ENCODE measurements around the gene UGT1A3.

UGT1A3 gene

GRCh38 chr2:233814056-233814835 is 85.4 kb downstream of the UGT1A3 start:
- POLR2A ChIA-PET: no interaction called here
- TF ChIP-seq, protein P1, sequence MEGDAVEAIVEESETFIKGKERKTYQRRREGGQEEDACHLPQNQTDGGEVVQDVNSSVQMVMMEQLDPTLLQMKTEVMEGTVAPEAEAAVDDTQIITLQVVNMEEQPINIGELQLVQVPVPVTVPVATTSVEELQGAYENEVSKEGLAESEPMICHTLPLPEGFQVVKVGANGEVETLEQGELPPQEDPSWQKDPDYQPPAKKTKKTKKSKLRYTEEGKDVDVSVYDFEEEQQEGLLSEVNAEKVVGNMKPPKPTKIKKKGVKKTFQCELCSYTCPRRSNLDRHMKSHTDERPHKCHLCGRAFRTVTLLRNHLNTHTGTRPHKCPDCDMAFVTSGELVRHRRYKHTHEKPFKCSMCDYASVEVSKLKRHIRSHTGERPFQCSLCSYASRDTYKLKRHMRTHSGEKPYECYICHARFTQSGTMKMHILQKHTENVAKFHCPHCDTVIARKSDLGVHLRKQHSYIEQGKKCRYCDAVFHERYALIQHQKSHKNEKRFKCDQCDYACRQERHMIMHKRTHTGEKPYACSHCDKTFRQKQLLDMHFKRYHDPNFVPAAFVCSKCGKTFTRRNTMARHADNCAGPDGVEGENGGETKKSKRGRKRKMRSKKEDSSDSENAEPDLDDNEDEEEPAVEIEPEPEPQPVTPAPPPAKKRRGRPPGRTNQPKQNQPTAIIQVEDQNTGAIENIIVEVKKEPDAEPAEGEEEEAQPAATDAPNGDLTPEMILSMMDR (IDR thresholded peaks at IDR 0.05; ENCODE audit: control extremely low read depth, extremely low read depth, low read depth, missing control alignments): no peak
- CTCF ChIA-PET: interaction anchor here (0.9 to 1.3 kb wide), 3 partner anchors 10 to 18 kb away, joined by 3 to 4 read pairs (median 3); no protein-coding TSS in a partner anchor
- no peak for DNase-seq (ENCODE audit: extremely low spot score)

GRCh38 chr2:233815861-233816260 is 87.0 kb downstream of the UGT1A3 start:
- TF ChIP-seq, protein P1 (IDR thresholded peaks at IDR 0.05; ENCODE audit: control extremely low read depth, extremely low read depth, low read depth, missing control alignments): no peak
- no peak for DNase-seq (ENCODE audit: extremely low spot score)
- POLR2A ChIA-PET: no interaction called here
- CTCF ChIA-PET: no interaction called here

DNA sequence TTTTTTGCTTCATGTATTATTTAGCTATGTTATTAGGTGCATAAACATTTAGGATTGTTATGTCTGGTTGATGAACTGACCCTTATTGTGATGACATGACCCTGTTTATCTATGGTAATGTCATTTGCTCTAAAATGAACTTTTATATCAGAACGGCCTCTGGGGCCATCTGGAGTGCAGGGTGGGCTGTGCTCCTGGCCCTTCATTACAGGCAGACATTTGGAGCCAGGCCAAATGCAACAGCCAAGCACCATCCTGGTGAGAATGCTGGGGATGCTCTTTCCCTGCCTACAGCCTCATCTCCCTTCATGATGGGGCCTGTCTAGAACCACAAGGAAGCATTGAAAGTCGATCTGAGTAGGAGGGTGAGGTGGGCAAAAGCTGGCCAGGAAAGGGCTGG is 87.5 kb downstream of the UGT1A3 start:
- ChIA-PET POLR2A (no interaction called here), CTCF (no interaction called here)
- TF ChIP-seq, protein P1 (IDR thresholded peaks at IDR 0.05; ENCODE audit: control extremely low read depth, extremely low read depth, low read depth, missing control alignments): no peak
- no peak for DNase-seq (ENCODE audit: extremely low spot score)

DNA sequence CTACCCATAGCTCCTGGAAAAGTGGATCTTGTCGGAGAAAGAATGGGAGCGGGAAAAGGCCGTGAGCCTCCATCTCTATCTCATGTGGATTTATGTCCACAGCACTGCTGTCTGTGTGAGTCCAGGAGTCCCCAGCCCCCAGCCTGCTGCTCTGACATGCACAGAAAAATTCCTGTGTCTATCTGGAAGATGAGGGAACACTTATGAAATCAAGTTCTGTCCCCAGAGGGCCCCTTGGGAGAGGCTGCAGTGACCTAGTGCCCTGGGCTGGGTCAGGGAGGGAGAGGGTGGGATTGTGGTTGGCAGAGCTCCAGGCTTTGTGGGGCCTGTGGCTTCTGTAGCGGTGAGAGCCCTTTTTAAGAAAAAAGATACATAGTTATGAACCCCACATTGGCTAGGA is 87.9 kb downstream of the UGT1A3 start:
- POLR2A ChIA-PET: no interaction called here
- CTCF ChIA-PET: no interaction called here
- TF ChIP-seq, protein P1 (IDR thresholded peaks at IDR 0.05; ENCODE audit: control extremely low read depth, extremely low read depth, low read depth, missing control alignments): no peak

DNA sequence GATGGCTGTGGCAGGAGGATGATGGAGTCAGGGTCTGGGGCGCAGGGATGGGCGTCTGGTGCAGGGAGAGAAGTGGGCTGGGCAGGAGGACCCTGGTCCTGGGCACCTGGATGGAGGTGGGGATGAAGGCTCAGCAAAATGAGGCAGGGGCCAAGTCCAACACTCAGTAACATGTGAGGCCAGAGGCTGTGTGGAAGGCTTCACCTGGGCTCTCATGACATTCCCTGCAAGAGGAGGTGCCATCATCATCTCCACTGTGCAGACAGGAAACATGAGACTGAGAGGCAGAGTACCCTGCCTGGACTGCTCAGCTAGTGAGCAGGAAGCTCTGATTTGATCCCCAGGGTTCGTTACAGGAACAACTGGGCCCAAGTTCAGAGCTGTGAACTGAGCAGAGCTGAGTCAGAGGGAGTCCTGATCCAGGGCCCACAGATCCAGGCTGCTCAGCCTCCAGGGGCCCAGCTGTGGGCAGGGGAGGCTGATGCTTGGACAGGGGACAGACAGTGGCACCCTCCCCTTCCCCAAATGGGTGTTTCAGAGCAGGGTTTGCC is 88.6 kb downstream of the UGT1A3 start:
- DNase-seq (ENCODE audit: extremely low spot score): no peak
- ChIA-PET CTCF (no interaction called here), POLR2A (no interaction called here)
- TF ChIP-seq, protein P1 (IDR thresholded peaks at IDR 0.05; ENCODE audit: control extremely low read depth, extremely low read depth, low read depth, missing control alignments): no peak

More for the DNA sequence above, 87.9 kb downstream of the UGT1A3 start:
- DNase-seq (ENCODE audit: extremely low spot score): no peak

DNA sequence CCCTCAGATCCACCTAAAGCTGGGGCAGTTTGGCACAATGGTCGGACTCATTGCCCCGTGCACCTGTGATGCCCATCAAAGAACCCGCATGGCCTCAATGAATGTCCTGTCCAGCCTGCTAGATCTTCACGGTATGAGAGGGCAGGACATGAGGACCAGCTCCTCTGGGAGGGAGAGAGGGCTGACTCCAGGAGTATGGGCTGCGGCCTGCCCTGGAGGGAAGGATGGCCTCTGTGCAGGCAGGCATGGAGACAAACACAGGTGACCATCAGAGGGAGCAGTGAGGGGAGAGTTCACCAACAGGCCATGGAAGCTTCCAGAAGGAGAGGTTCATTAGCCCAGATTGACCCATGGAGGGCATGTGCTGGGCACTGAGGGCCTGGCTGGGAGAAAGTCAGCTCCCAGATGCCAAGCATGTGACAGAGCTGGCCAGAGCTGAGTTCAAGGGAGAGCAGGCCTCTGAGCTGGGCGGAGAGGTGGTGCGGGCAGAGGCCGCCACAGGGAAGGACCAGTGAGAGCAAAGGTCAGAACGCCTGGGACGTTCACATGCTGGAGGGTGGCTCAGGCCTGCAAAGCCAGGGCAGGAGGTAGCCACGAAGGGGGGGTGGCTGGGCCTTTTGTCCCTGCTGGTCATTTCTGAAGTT is 89.3 kb downstream of the UGT1A3 start:
- ChIA-PET POLR2A (no interaction called here), CTCF (interaction anchor here (1.1 kb wide), 1 partner anchor 39 kb away, joined by 3 read pairs; no protein-coding TSS in a partner anchor)
- TF ChIP-seq, protein P1 (IDR thresholded peaks at IDR 0.05; ENCODE audit: control extremely low read depth, extremely low read depth, low read depth, missing control alignments): no peak
- no peak for DNase-seq (ENCODE audit: extremely low spot score)
